CD4-positive, alpha-beta T cell treated with Interleukin-2 at 100 ng/mL for 4 hours (primary cell): ENCODE measurements around the gene RSPO3.

Experiments used
- DNase-seq: peaks from one replicate; pipeline ENCODE4 v3.0.0-alpha.2; 2020; ENCODE audit warnings: low spot score

RSPO3 gene

GRCh38 chr6:127164036-127164435, 45.6 kb downstream of the RSPO3 start:
- no peak for DNase-seq

GRCh38 chr6:127164565-127164964, 46.1 kb downstream of the RSPO3 start:
- DNase-seq, result no peak

GRCh38 chr6:127173156-127173940, 54.9 kb downstream of the RSPO3 start:
- DNase-seq, result no peak

GRCh38 chr6:127176146-127176545, 57.7 kb downstream of the RSPO3 start:
- DNase-seq, result no peak

- DNase-seq, result no peak
Observed at GRCh38 chr6:127177030-127177922, 58.8 kb downstream of the RSPO3 start.

GRCh38 chr6:127177923-127178231, 59.4 kb downstream of the RSPO3 start:
- DNase-seq, result no peak

- DNase-seq, result no peak
Observed at GRCh38 chr6:127178746-127179145, 60.3 kb downstream of the RSPO3 start.

GRCh38 chr6:127180426-127180825, 62.0 kb downstream of the RSPO3 start:
- DNase-seq, result no peak

- DNase-seq, result no peak
Observed at GRCh38 chr6:127182501-127182900, 64.0 kb downstream of the RSPO3 start.

GRCh38 chr6:127185437-127185995, 67.0 kb downstream of the RSPO3 start:
- no peak for DNase-seq

- DNase-seq, result peak; percentile 43
Observed at GRCh38 chr6:127186889-127187288, 68.4 kb downstream of the RSPO3 start.

- DNase-seq, result no peak
Observed at GRCh38 chr6:127188744-127189143, 70.3 kb downstream of the RSPO3 start.

- DNase-seq, result no peak
Observed at GRCh38 chr6:127190552-127190951, 72.1 kb downstream of the RSPO3 start.

- no peak for DNase-seq
Observed at GRCh38 chr6:127191716-127192115, 73.2 kb downstream of the RSPO3 start.

GRCh38 chr6:127192911-127193541, 74.6 kb downstream of the RSPO3 start:
- no peak for DNase-seq

- no peak for DNase-seq
Observed at GRCh38 chr6:127195833-127196232, 77.4 kb downstream of the RSPO3 start.

- peak; percentile 2 for DNase-seq
Observed at GRCh38 chr6:127198549-127198948, 80.1 kb downstream of the RSPO3 start.

- DNase-seq, result no peak
Observed at GRCh38 chr6:127199470-127199869, 81.0 kb downstream of the RSPO3 start.

- DNase-seq, result no peak
Observed at GRCh38 chr6:127200114-127200513, 81.6 kb downstream of the RSPO3 start.

GRCh38 chr6:127201321-127201720, 82.8 kb downstream of the RSPO3 start:
- DNase-seq, result no peak

- no peak for DNase-seq
Observed at GRCh38 chr6:127202676-127203075, 84.2 kb downstream of the RSPO3 start.

GRCh38 chr6:127204281-127204680, 85.8 kb downstream of the RSPO3 start:
- DNase-seq, result no peak

- DNase-seq, result no peak
Observed at GRCh38 chr6:127205036-127205435, 86.6 kb downstream of the RSPO3 start.
